ENCODE data around the gene INAFM1. TPM values are rescaled to one million over a fixed set of nuclear protein-coding genes. Genes with fewer than 3 reads are reported as not detected.

The INAFM1 gene
- total and polyA plus RNA-seq, 5 experiments from 2014 or later, result 2.4 to 19.7 (median 5.3) TPM

GRCh38 chr19:47303966-47304365 is 29.3 kb downstream of the INAFM1 start:
- Mint-ChIP-seq H3K9me3 (no peaks in the 10 kb centered on the region), H3K36me3 (no peaks in the 10 kb centered on the region), H3K4me1 (peaks cover 5 to 22% (median 12%) of the 10 kb centered on the region in 4 donors), H3K27ac (peak overlapping the region in 1 of 10 donors; percentile 18), H3K27me3 (peaks cover 7 to 25% (median 13%) of the 10 kb centered on the region in 5 donors), H3K4me3 (no peak overlapping the region)
- no peak for DNase-seq
- ATAC-seq, result no peak
- POLR2A ChIA-PET, result interaction anchor here (0.7 kb wide), 1 partner anchor 724 kb away, joined by 3 read pairs; no protein-coding TSS in a partner anchor

- Mint-ChIP-seq H3K4me1 (peaks cover 5 to 20% (median 11%) of the 10 kb centered on the region in 4 donors), H3K27ac (peak overlapping the region in 2 of 10 donors; percentile 51 to 53), H3K27me3 (peaks cover 7 to 39% (median 19%) of the 10 kb centered on the region in 5 donors), H3K36me3 (no peaks in the 10 kb centered on the region), H3K4me3 (peak overlapping the region in 1 of 10 donors; percentile 36), H3K9me3 (no peaks in the 10 kb centered on the region)
- no peak for ATAC-seq
- peak; percentile 31 to 76 (median 50) for DNase-seq
- POLR2A ChIA-PET, result interaction anchor here (0.6 kb wide), 1 partner anchor 357 kb away, joined by 3 read pairs; no protein-coding TSS in a partner anchor
Measured at GRCh38 chr19:47305309-47305751, 30.6 kb downstream of the INAFM1 start.

GRCh38 chr19:47306303-47306702 is 31.6 kb downstream of the INAFM1 start:
- Mint-ChIP-seq H3K9me3 (no peaks in the 10 kb centered on the region), H3K4me3 (no peak overlapping the region), H3K27me3 (peaks cover 7 to 47% (median 24%) of the 10 kb centered on the region in 5 donors), H3K4me1 (peaks cover 4 to 16% (median 7%) of the 10 kb centered on the region in 4 donors), H3K36me3 (no peaks in the 10 kb centered on the region), H3K27ac (no peak overlapping the region)
- POLR2A ChIA-PET, result interaction anchor here (0.6 kb wide), 1 partner anchor 356 kb away, joined by 3 read pairs; no protein-coding TSS in a partner anchor
- ATAC-seq (no peak), DNase-seq (no peak)

GRCh38 chr19:47309038-47309437 is 34.4 kb downstream of the INAFM1 start:
- POLR2A ChIA-PET, result no interaction called here
- Mint-ChIP-seq H3K4me3 (no peak overlapping the region), H3K9me3 (peaks cover 0 to 3% (median 0%) of the 10 kb centered on the region in 9 donors), H3K4me1 (peaks cover 4 to 8% (median 6%) of the 10 kb centered on the region in 4 donors), H3K36me3 (no peaks in the 10 kb centered on the region), H3K27me3 (peaks cover 9 to 47% (median 27%) of the 10 kb centered on the region in 5 donors), H3K27ac (peak overlapping the region in 1 of 10 donors; percentile 45)
- ATAC-seq (no peak), DNase-seq (no peak)

- peaks cover 9 to 47% (median 27%) of the 10 kb centered on the region in 5 donors for H3K27me3 Mint-ChIP-seq
- peaks cover 4 to 6% (median 5%) of the 10 kb centered on the region in 4 donors for H3K4me1 Mint-ChIP-seq
- ATAC-seq, result no peak
- no peak for DNase-seq
- peak within 1 kb of the TSS in 4 of 10 donors; percentile 45 to 91 (median 60) for H3K27ac Mint-ChIP-seq
- H3K4me3 Mint-ChIP-seq, result peak within 1 kb of the TSS in 1 of 10 donors; percentile 66
- POLR2A ChIA-PET, result no interaction called here
- H3K9me3 Mint-ChIP-seq, result peaks cover 0 to 3% (median 0%) of the 10 kb centered on the region in 9 donors
- H3K36me3 Mint-ChIP-seq, result no peaks in the 10 kb centered on the region
Measured at GRCh38 chr19:47309608-47310007, 34.9 kb downstream of the INAFM1 start, which contains the start of gene C5AR1. TSS of gene C5AR1 (plus strand) at chr19:47309861. CDS start at chr19:47309896, 35 bp downstream.

GRCh38 chr19:47310323-47310722 is 35.6 kb downstream of the INAFM1 start:
- peak overlapping the region in 1 of 10 donors; percentile 66 for H3K4me3 Mint-ChIP-seq
- DNase-seq (no peak), ATAC-seq (no peak)
- peak overlapping the region in 2 of 10 donors; percentile 69 to 91 for H3K27ac Mint-ChIP-seq
- peaks cover 7 to 43% (median 28%) of the 10 kb centered on the region in 5 donors for H3K27me3 Mint-ChIP-seq
- no peaks in the 10 kb centered on the region for H3K36me3 Mint-ChIP-seq
- POLR2A ChIA-PET, result no interaction called here
- H3K9me3 Mint-ChIP-seq, result peaks cover 0 to 3% (median 0%) of the 10 kb centered on the region in 9 donors
- H3K4me1 Mint-ChIP-seq, result peaks cover 2 to 5% (median 2%) of the 10 kb centered on the region in 4 donors

GRCh38 chr19:47310819-47311218 is 36.1 kb downstream of the INAFM1 start:
- Mint-ChIP-seq H3K27me3 (peaks cover 5 to 38% (median 28%) of the 10 kb centered on the region in 5 donors), H3K4me1 (peaks cover 0 to 5% (median 0%) of the 10 kb centered on the region in 4 donors), H3K4me3 (peak overlapping the region in 1 of 10 donors; percentile 66)

GRCh38 chr19:47312366-47313006 is 37.8 kb downstream of the INAFM1 start:
- no peak overlapping the region for H3K4me3 Mint-ChIP-seq
- H3K36me3 Mint-ChIP-seq, result no peaks in the 10 kb centered on the region
- peaks cover 0 to 3% (median 0%) of the 10 kb centered on the region in 9 donors for H3K9me3 Mint-ChIP-seq
- peaks cover 0 to 7% (median 0%) of the 10 kb centered on the region in 4 donors for H3K4me1 Mint-ChIP-seq
- H3K27me3 Mint-ChIP-seq, result peaks cover 4 to 35% (median 22%) of the 10 kb centered on the region in 5 donors
- no peak for DNase-seq
- POLR2A ChIA-PET, result no interaction called here
- no peak overlapping the region for H3K27ac Mint-ChIP-seq
- ATAC-seq, result no peak

More at GRCh38 chr19:47310819-47311218, 36.1 kb downstream of the INAFM1 start:
- Mint-ChIP-seq H3K36me3 (no peaks in the 10 kb centered on the region), H3K9me3 (peaks cover 0 to 3% (median 0%) of the 10 kb centered on the region in 9 donors), H3K27ac (peak overlapping the region in 1 of 10 donors; percentile 69)
- ATAC-seq (no peak), DNase-seq (no peak)
- POLR2A ChIA-PET, result no interaction called here

GRCh38 chr19:47313754-47314295 is 39.1 kb downstream of the INAFM1 start:
- ATAC-seq (no peak), DNase-seq (no peak)
- H3K36me3 Mint-ChIP-seq, result no peaks in the 10 kb centered on the region
- POLR2A ChIA-PET, result interaction anchor here (0.6 kb wide), 1 partner anchor 9 kb away, joined by 4 read pairs; no protein-coding TSS in a partner anchor
- H3K27ac Mint-ChIP-seq, result no peak overlapping the region
- H3K9me3 Mint-ChIP-seq, result peaks cover 0 to 3% (median 0%) of the 10 kb centered on the region in 9 donors
- H3K27me3 Mint-ChIP-seq, result peaks cover 4 to 42% (median 23%) of the 10 kb centered on the region in 5 donors
- peaks cover 0 to 7% (median 0%) of the 10 kb centered on the region in 4 donors for H3K4me1 Mint-ChIP-seq
- peak overlapping the region in 1 of 10 donors; percentile 60 for H3K4me3 Mint-ChIP-seq

- ATAC-seq (no peak), DNase-seq (no peak)
- no peak overlapping the region for H3K27ac Mint-ChIP-seq
- no peaks in the 10 kb centered on the region for H3K36me3 Mint-ChIP-seq
- H3K27me3 Mint-ChIP-seq, result peaks cover 6 to 45% (median 20%) of the 10 kb centered on the region in 5 donors
- POLR2A ChIA-PET, result no interaction called here
- H3K9me3 Mint-ChIP-seq, result peaks cover 0 to 3% (median 0%) of the 10 kb centered on the region in 9 donors
- H3K4me3 Mint-ChIP-seq, result peak overlapping the region in 1 of 10 donors; percentile 33
- peaks cover 0 to 7% (median 0%) of the 10 kb centered on the region in 4 donors for H3K4me1 Mint-ChIP-seq
Measured at GRCh38 chr19:47315125-47315821, 40.6 kb downstream of the INAFM1 start.

- Mint-ChIP-seq H3K4me1 (peaks cover 0 to 7% (median 0%) of the 10 kb centered on the region in 4 donors), H3K4me3 (no peak overlapping the region), H3K9me3 (peaks cover 0 to 3% (median 0%) of the 10 kb centered on the region in 9 donors), H3K27me3 (peaks cover 10 to 48% (median 21%) of the 10 kb centered on the region in 5 donors), H3K27ac (no peak overlapping the region), H3K36me3 (peaks cover 0 to 3% (median 0%) of the 10 kb centered on the region in 3 donors)
- ATAC-seq (no peak), DNase-seq (no peak)
- POLR2A ChIA-PET, result interaction anchor here (0.7 kb wide), 1 partner anchor 52 kb away, joined by 3 read pairs; no protein-coding TSS in a partner anchor
Measured at GRCh38 chr19:47316513-47316912, 41.8 kb downstream of the INAFM1 start.
